HFF-Myc (cell line): ENCODE results near the gene OR11H6.
A peak's percentile ranks its signal among the peaks of the same experiment; 100 is the strongest.
"Not testable (repeated sequence)": the region's sequence is repeated elsewhere in the genome, so short reads cannot be mapped to it uniquely, and the experiment has no call there.

Experiments used
- DNase-seq: peaks from one replicate; pipeline ENCODE4 v3.0.0-alpha.2; 2011; ENCODE audit warnings: low read depth; ENCODE audit errors: extremely low read depth
- H3K4me3 ChIP-seq: replicated peaks from 2 replicates; pipeline ENCODE4 v1.5.1; 2011; ENCODE audit warnings: low read depth, mild to moderate bottlenecking, control low read depth, low read length
- TF ChIP-seq, protein P1 (sequence below): IDR thresholded peaks from 2 replicates; pipeline ENCODE4 v1.5.1; 2012; ENCODE audit warnings: mild to moderate bottlenecking, low read depth, low read length, control low read depth; ENCODE audit errors: missing control alignments

OR11H6 gene

GRCh38 chr14:20262642-20263128 is 39.2 kb downstream of the OR11H6 start:
- TF ChIP-seq, protein P1, sequence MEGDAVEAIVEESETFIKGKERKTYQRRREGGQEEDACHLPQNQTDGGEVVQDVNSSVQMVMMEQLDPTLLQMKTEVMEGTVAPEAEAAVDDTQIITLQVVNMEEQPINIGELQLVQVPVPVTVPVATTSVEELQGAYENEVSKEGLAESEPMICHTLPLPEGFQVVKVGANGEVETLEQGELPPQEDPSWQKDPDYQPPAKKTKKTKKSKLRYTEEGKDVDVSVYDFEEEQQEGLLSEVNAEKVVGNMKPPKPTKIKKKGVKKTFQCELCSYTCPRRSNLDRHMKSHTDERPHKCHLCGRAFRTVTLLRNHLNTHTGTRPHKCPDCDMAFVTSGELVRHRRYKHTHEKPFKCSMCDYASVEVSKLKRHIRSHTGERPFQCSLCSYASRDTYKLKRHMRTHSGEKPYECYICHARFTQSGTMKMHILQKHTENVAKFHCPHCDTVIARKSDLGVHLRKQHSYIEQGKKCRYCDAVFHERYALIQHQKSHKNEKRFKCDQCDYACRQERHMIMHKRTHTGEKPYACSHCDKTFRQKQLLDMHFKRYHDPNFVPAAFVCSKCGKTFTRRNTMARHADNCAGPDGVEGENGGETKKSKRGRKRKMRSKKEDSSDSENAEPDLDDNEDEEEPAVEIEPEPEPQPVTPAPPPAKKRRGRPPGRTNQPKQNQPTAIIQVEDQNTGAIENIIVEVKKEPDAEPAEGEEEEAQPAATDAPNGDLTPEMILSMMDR, result no peak
- H3K4me3 ChIP-seq, result no peak overlapping the region
- DNase-seq, result peak; percentile 31

DNA sequence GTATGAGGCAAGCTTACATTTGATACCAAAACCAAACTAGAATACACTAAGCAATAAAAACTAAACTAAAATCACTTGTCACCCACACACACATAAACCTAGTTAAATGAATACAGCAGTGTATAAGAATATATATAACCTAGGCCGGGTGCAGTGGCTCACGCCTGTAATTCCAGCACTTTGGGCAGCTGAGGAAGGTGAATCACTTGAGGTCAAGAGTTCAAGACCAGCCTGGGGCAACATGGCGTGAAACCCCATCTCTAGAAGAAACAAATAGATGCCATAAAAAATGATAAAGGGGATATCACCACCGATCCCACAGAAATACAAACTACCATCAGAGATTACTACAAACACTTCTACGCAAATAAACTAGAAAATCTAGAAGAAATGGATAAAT is 40.9 kb downstream of the OR11H6 start:
- not testable (repeated sequence) for H3K4me3 ChIP-seq, DNase-seq

DNA sequence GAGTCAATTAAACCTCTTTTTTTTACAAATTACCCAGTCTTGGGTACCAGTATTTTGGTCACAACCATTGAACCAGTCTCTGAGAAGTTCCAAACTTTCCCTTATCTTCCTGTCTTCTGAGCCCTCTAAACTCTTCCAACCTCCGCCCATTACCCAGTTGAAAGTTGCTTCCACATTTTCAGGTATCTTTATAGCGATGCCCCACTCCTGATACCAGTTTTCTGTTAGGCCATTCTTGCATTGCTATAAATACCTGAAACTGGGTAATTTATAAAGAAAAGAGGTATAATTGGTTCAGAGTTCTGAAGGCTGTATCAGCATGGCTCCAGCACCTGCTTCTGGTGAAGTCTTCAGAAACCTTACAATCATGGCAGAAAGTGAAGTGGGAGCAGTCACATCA is 50.6 kb downstream of the OR11H6 start:
- H3K4me3 ChIP-seq, result no peak overlapping the region
- TF ChIP-seq, protein P1, result no peak
- DNase-seq, result no peak
